Hematopoietic multipotent progenitor cell treated with erythropoietin and hydrocortisone succinate and interleukin-3 and kit ligand, for 8 days (in vitro differentiated cells): Measurements from ENCODE around the gene OVCA2.

Source experiments
- DNase-seq: peaks from one replicate; pipeline ENCODE4 v3.0.0-alpha.2; 2015

The OVCA2 gene

GRCh38 chr17:2090804-2091534 lies 49.1 kb downstream of the OVCA2 start:
- DNase-seq, result no peak

GRCh38 chr17:2092253-2092652 lies 50.4 kb downstream of the OVCA2 start:
- no peak for DNase-seq
